ENCODE data around the gene SLC44A1.

Gene SLC44A1

GRCh38 chr9:105275938-105276337 lies 31.5 kb downstream of the SLC44A1 start:
- DNase-seq, result no peak

GRCh38 chr9:105278751-105279150 lies 34.3 kb downstream of the SLC44A1 start:
- no peak for DNase-seq

DNA sequence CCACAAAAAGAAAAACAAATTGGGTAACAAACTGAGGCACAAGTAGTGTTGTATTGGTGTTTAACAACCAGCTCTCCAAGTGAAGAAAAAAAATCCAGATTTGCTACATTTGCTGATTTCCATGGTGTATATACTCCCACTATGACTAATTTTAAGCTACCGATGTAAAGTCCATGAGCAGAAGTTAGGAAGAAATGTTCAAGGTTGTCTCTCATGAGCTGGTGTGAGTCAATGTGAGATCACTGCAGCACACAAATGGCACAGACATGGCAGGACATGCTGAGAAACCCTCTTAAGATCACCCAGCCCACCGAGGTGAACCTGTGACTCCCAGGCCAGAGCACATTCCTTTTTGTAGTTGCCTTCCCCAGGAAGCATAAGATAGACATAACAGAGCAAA lies 36.2 kb downstream of the SLC44A1 start:
- DNase-seq, result no peak

DNA sequence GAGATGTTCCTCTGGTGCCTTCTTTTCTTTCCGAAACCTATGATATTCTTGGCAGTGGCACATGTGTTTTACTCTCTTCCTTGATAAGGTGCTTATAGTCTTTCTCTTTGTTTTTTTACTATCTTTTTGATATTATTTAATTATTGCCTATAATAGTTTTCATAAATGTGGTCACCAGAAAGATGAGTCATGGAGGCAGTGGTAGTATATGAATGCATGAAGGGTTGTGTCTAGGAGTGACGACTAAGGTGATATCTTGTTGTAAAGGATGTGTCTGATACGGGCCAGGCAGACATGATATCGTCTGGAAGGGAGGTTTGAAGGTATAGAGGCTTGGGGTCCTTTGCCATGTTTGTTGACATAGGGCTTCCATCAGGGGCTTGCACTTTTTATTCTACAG lies 36.8 kb downstream of the SLC44A1 start:
- DNase-seq, result no peak

GRCh38 chr9:105281926-105282325 lies 37.5 kb downstream of the SLC44A1 start:
- no peak for DNase-seq

DNA sequence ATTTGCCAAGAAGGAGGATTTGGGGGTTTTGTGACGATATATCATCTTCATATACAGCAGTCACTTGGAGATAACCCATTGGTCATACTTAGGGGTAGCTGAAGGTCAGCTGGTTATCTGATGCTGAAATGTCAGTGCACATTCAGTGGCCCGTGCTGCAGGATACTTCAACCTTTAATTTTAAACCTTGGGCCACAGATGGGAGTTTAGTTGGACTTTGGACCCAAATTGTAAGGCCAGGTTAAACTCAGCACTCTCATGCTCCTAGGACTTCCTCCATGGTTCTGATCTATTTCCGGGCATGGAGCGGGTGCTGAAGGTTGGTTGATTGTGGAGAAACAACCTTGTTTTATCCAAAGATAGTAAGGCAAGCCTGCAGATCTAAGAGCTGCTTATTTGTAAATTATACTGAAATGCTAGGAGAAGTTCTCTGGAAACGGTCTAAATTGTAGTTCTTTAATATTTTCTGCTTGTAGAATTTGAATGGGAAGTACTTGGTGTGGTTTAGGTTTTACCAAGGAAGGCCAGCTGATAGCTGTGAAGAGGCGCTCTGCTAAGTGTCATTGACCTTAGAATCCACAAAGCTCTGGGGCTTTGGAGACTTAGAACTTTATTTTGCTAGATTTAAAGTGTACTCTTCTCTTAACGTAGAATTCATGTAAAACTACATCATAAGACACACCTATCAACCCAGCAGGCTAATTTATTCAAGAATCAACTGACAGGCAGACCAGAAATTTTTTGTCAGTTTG lies 38.6 kb downstream of the SLC44A1 start:
- DNase-seq, result no peak

- DNase-seq, result no peak
Observed at GRCh38 chr9:105283795-105284194, 39.3 kb downstream of the SLC44A1 start.

DNA sequence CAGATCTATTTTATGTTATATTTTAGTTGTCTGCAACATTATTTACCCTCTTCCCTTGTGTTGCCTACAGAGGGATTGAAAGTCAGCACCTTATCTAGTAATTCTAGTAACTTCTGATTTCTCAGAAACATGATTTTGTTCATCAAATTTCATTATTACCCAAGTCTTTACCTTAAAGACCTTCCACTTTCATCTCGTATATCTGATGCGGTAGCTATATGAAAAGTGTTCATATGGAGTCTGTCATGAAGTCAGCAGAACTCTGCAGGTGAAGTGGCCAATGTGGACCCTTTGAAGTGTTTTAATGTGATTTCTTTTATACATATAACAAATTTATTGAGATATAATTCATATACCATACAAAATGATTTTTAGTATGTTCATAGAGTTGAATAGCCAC lies 40.0 kb downstream of the SLC44A1 start:
- DNase-seq, result no peak

DNA sequence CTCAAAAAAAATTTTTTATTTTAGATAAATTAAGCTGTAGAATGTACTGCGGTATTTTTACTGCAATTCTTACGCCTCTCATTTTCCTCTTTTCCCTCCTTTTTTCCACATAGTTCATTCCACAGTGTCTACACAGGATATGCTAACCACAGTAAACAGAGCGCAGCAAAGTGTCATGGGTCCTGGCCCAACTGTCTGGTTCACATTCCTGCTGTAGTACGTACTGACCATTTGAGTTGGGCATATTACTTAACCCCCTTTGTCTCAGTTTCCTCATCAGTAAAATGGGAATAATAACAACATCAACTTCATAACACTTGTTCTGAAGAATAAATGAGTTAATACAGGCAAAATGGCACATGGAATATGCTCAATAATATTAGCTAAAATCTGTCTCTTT lies 41.6 kb downstream of the SLC44A1 start:
- DNase-seq, result no peak

- no peak for DNase-seq
Observed at GRCh38 chr9:105289305-105289704, 44.9 kb downstream of the SLC44A1 start.

GRCh38 chr9:105290418-105290817 lies 46.0 kb downstream of the SLC44A1 start:
- no peak for DNase-seq

GRCh38 chr9:105290954-105291353 lies 46.5 kb downstream of the SLC44A1 start:
- no peak for DNase-seq

DNA sequence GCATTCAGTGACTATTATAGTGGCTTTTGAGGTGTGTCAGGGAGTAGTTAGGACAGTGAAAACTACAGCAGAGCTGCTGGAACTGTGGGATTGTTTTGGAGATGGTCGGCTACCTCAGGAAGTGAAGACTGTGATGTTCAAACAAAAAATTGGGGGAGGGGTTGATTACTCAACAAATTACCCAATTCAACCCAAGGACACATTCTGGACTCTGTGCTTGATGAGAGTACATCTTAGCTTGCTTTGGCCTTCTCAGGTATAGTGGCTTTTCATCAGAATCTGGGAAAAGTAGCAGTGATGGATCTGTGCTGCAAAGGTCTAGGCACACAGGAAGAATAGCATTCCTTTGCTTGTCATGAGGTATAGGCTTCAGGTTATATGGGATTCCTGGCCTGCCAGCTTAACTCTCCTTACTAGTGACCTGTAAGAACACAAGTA lies 47.0 kb downstream of the SLC44A1 start:
- DNase-seq, result no peak

DNA sequence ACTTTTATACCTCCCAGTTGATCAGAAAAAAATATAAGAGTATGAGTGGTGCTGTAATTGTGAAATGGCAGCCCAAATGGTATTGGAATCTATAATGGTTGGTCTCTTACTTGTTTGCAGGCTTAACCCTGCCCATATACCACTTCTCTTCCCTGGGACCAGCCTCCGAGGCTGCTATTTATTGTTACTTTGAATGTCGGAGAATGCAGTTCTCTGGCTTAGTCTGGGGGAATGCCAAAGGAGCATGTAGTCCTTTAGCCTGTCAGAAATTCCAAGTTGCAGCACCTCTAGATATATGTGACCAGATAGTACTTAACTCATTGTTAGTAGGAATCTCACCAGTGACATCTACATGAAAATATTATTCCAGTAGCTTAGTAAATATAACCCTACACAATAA lies 47.5 kb downstream of the SLC44A1 start:
- no peak for DNase-seq

DNA sequence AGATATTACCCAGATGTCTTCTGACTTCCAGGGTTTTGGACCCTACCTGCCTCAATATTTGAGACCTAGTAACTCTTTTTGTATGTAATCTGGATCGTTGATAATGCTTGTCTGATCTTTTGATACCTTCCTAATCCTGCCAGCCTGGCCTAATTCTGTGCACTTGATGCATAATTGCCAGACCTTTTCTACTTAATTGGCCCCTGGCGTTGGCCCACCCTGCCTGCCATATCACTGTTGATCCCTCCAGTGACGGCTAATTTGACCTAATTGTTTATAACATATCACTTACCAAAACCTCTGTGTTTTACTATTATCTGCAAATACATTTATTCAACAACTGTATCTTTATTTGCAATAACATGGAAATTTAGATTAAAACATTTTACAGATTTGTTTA lies 49.0 kb downstream of the SLC44A1 start:
- no peak for DNase-seq

GRCh38 chr9:105295201-105295550 lies 50.7 kb downstream of the SLC44A1 start:
- DNase-seq, result no peak

GRCh38 chr9:105295986-105296385 lies 51.5 kb downstream of the SLC44A1 start:
- no peak for DNase-seq

DNA sequence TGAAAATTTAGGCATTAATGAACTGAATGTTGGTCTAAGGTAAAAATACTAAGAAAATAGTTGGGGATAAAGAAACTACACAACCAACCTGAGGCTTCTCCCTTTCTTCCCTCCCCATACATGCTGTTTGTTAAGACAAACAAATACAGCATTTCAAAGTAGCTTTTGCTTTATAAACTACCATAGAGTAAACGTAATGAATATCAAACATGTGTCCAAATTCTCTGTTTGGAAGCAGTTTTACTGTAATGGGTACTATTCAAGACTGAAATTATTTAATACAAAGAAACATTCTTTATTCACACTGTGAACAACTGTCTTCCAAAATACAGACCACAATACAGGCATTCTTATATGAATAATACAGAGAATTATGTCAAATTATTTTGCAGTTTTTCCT lies 52.0 kb downstream of the SLC44A1 start:
- no peak for DNase-seq

GRCh38 chr9:105296877-105297287 lies 52.4 kb downstream of the SLC44A1 start:
- no peak for DNase-seq

- no peak for DNase-seq
Observed at GRCh38 chr9:105297442-105298075, 53.1 kb downstream of the SLC44A1 start.

GRCh38 chr9:105299190-105299854 lies 54.9 kb downstream of the SLC44A1 start:
- no peak for DNase-seq

GRCh38 chr9:105302728-105303127 lies 58.3 kb downstream of the SLC44A1 start:
- DNase-seq, result no peak

DNA sequence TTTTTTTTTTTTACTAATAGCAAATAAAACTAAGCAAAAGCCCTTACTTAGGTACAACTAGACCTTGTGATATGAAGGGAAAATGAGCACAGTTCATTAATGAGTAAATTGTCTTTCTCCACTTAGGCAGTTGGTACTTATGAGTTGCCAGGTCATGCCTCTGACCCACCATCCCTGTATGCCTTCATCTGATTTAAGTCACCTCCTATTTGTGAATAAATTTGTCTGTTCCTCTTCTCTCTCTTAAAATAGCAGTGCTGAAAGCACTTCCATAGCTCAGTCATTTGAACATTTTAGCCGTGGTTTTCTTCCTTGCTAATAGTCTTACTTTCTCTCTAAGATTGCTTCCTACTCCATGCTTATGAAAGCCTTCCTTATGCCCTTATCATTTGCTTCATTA lies 61.4 kb downstream of the SLC44A1 start:
- no peak for DNase-seq
